Peyer's patch (tissue), 4 donors: Measurements from ENCODE around the gene ADGRB3. TPM values are rescaled to one million over a fixed set of nuclear protein-coding genes. Genes with fewer than 3 reads are reported as not detected.

ENCODE experiments used
- DNase-seq, 3 donors: peaks; one replicate each; pipeline ENCODE4 v3.0.0-alpha.2; 2017 to 2019
- H3K27ac ChIP-seq, 4 donors: fragments of 200-600 bp; sonication (generic); one replicate each; pipeline ENCODE4 v1.5.1; 2016 to 2019
- H3K27me3 ChIP-seq, 2 donors: fragments of 200-600 bp; sonication (generic); one replicate each; pipeline ENCODE4 v1.5.1; 2019
- H3K36me3 ChIP-seq, 3 donors: fragments of 200-600 bp; sonication (generic); one replicate each; pipeline ENCODE4 v1.5.1; 2016 to 2019
- H3K4me1 ChIP-seq, 4 donors: fragments of 200-600 bp; sonication (generic); one replicate each; pipeline ENCODE4 v1.5.1; 2016 to 2019
- H3K4me3 ChIP-seq, 4 donors: fragments of 200-600 bp; sonication (generic); 1 replicate in 3 of 4; 2 replicates in 1 of 4; pipeline ENCODE4 v1.5.1; 2016 to 2019; ENCODE audit warnings: mild to moderate bottlenecking in 1 of 4
- H3K9me3 ChIP-seq, 4 donors: fragments of 200-600 bp; sonication (generic); one replicate each; pipeline ENCODE4 v1.5.1; 2016 to 2019; ENCODE audit warnings: mild to moderate bottlenecking in 1 of 4
- POLR2A ChIP-seq, 2 donors: fragments of 450-650 bp; IDR thresholded peaks; one replicate each; pipeline ENCODE4 v1.5.1; 2017; ENCODE audit warnings: antibody characterized with exemption in 2 of 2, mild to moderate bottlenecking in 2 of 2, moderate library complexity in 2 of 2
- total RNA-seq, 4 donors: library from RNA; depleted of rRNA; stranded (reverse); fragments of >200 nt; gene quantifications; one replicate each; pipeline ENCODE4 v1.1.0, GENCODE V29; 2016
- TF ChIP-seq, protein P1 (sequence below), 6 experiments: fragments of 450-650 bp in 4 of 6; fragments of 200-600 bp in 2 of 6; sonication (generic) in 1 of 6; IDR thresholded peaks; one replicate each; pipeline ENCODE4 v1.5.1; 2017 to 2019; ENCODE audit warnings: antibody characterized with exemption in 6 of 6, mild to moderate bottlenecking in 3 of 6, moderate library complexity in 1 of 6

Gene ADGRB3
- total RNA-seq, 4 donors from 2014 or later, result 1.2 to 9.9 (median 2.5) TPM

DNA sequence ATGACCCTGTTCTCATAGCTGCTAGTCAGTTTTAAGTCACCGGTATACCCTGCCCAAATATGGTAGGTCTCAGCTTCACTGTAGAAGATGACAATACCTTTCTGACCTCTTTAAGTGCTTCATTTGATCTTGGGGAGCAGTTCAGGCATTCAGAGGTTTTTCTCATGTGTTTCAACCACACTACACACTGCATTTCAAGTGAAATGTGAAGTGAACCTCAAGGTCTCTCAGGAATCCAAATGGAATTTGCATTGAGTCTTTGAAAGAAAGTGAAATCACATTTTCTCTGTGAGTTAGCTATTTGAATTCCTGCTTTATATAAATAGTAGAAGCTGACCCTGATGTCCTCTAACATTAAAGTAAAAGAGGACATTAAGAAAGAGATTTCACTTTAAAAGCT, 461.6 kb downstream of the ADGRB3 start:
- no peaks in the 10 kb centered on the region for H3K4me1 ChIP-seq
- H3K27ac ChIP-seq, result no peak overlapping the region
- DNase-seq, result no peak
- no peaks in the 10 kb centered on the region for H3K27me3 ChIP-seq
- no peaks in the 10 kb centered on the region for H3K36me3 ChIP-seq
- H3K9me3 ChIP-seq, result no peaks in the 10 kb centered on the region
- TF ChIP-seq, protein P1, sequence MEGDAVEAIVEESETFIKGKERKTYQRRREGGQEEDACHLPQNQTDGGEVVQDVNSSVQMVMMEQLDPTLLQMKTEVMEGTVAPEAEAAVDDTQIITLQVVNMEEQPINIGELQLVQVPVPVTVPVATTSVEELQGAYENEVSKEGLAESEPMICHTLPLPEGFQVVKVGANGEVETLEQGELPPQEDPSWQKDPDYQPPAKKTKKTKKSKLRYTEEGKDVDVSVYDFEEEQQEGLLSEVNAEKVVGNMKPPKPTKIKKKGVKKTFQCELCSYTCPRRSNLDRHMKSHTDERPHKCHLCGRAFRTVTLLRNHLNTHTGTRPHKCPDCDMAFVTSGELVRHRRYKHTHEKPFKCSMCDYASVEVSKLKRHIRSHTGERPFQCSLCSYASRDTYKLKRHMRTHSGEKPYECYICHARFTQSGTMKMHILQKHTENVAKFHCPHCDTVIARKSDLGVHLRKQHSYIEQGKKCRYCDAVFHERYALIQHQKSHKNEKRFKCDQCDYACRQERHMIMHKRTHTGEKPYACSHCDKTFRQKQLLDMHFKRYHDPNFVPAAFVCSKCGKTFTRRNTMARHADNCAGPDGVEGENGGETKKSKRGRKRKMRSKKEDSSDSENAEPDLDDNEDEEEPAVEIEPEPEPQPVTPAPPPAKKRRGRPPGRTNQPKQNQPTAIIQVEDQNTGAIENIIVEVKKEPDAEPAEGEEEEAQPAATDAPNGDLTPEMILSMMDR (IDR thresholded peaks at IDR 0.05), result no peak
- no peak for TF ChIP-seq POLR2A (IDR thresholded peaks at IDR 0.05)
- no peak overlapping the region for H3K4me3 ChIP-seq

DNA sequence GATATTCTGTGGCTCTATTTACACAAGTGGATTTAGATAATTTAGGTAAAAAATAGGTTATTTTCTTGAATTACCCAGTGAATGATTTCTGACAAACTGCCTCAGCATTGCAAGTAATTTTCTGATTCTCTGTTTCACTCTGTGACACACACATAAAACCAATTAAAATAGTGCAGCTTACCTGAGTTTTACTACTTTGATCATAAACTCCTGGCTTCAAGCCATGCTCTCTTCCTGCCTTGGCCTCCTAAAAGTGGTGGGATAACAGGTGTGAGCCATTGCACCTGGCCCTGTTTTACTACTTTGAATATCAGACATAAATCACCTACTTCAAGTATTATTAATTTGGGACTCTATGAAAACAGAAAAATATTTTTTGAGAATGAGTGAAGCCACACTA, 462.9 kb downstream of the ADGRB3 start:
- Histone ChIP-seq H3K9me3 (no peaks in the 10 kb centered on the region), H3K4me3 (no peak overlapping the region), H3K27me3 (no peaks in the 10 kb centered on the region), H3K36me3 (no peaks in the 10 kb centered on the region), H3K27ac (no peak overlapping the region), H3K4me1 (no peaks in the 10 kb centered on the region)
- no peak for DNase-seq
- TF ChIP-seq, protein P1 (IDR thresholded peaks at IDR 0.05), result no peak
- no peak for TF ChIP-seq POLR2A (IDR thresholded peaks at IDR 0.05)

DNA sequence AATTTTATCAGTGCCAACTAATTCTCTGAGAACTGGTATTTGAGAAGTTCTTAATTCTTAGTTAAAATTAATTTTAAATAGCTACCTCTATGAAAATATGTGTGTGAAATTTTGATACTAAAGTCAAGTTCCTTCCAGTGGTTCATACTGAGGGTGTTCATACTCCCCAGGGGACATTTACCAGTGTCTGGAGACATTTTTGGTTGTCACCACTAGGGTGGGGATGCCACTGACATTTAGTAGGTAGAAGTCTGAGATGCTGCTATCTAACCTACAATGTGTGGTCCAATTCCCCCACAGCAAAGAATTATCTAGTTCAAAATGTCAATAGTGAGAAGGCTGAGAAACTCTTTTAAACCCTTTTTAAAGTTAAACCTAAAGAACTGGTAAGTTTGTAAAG, 463.8 kb downstream of the ADGRB3 start:
- TF ChIP-seq POLR2A (IDR thresholded peaks at IDR 0.05), result no peak
- TF ChIP-seq, protein P1 (IDR thresholded peaks at IDR 0.05), result no peak
- no peaks in the 10 kb centered on the region for H3K36me3 ChIP-seq
- DNase-seq, result no peak
- no peaks in the 10 kb centered on the region for H3K27me3 ChIP-seq
- H3K4me3 ChIP-seq, result no peak overlapping the region
- H3K27ac ChIP-seq, result no peak overlapping the region
- H3K9me3 ChIP-seq, result no peaks in the 10 kb centered on the region
- H3K4me1 ChIP-seq, result no peaks in the 10 kb centered on the region

DNA sequence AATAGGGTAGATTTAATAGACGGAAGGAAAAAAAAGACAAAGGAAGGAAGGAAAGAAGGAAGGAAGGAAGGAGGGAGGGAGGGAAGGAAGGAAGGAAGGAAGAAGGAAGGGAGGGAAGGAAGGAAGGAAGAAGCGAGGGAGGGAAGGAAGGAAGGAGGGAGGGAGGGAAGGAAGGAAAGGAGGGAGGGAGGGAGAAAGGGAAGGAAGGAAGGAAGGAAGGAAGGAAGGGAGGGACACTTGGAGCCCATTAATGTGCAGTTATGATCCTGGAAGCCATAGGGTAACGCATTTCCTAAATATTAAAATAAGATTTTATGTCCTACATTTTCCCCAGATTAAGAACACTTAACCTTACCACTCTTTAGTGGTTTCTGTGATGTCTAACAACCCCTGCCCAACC, 465.7 kb downstream of the ADGRB3 start:
- no peak overlapping the region for H3K4me3 ChIP-seq
- no peak for TF ChIP-seq POLR2A (IDR thresholded peaks at IDR 0.05)
- TF ChIP-seq, protein P1 (IDR thresholded peaks at IDR 0.05), result no peak
- no peak overlapping the region for H3K27ac ChIP-seq
- no peaks in the 10 kb centered on the region for H3K4me1 ChIP-seq
- DNase-seq, result no peak
- no peaks in the 10 kb centered on the region for H3K27me3 ChIP-seq
- H3K36me3 ChIP-seq, result no peaks in the 10 kb centered on the region
- H3K9me3 ChIP-seq, result no peaks in the 10 kb centered on the region

DNA sequence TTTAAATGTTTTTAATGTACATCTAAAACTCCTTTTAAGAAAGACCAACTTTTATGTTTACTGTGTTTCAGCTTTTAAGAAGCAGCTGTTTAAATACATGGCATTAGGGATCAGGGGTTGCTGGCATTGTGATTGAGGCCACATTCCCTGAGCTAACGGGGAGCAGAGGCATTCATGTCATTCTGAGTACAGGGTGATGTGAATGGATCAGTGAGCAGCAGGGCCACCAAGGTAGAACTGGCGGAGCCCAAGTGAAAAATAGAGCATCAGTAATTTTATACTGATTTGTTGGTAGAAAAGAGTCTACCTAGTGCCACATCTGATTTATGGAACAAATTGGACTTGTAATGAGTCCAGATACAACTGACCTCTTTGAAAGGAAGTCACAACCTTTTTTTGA, 467.3 kb downstream of the ADGRB3 start:
- no peaks in the 10 kb centered on the region for H3K27me3 ChIP-seq
- H3K36me3 ChIP-seq, result no peaks in the 10 kb centered on the region
- no peaks in the 10 kb centered on the region for H3K4me1 ChIP-seq
- DNase-seq, result no peak
- H3K9me3 ChIP-seq, result no peaks in the 10 kb centered on the region
- H3K27ac ChIP-seq, result no peak overlapping the region
- TF ChIP-seq, protein P1 (IDR thresholded peaks at IDR 0.05), result no peak
- TF ChIP-seq POLR2A (IDR thresholded peaks at IDR 0.05), result no peak
- no peak overlapping the region for H3K4me3 ChIP-seq

DNA sequence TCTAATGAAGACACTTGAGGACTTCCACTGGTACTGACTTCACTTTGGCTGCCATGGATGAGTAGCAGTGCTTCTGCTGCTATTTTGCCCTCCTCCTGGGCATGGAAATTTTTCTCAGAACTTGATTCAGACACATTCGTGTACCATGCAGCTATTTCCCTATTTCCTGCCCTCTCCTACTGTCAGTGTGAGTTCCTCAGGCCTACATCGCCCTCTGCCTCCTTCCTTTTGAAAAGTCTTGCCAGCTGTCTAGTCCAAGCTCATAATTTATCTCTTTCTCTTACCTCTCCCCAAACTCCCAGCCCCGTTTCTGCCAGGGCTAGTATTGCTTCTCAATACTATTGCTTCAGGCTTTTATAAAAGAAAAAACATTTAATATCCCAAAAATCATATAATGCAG, 470.2 kb downstream of the ADGRB3 start:
- Histone ChIP-seq H3K27me3 (no peaks in the 10 kb centered on the region), H3K27ac (no peak overlapping the region), H3K9me3 (no peaks in the 10 kb centered on the region), H3K36me3 (no peaks in the 10 kb centered on the region), H3K4me1 (no peaks in the 10 kb centered on the region), H3K4me3 (no peak overlapping the region)
- no peak for DNase-seq
- TF ChIP-seq, protein P1 (IDR thresholded peaks at IDR 0.05), result no peak
- no peak for TF ChIP-seq POLR2A (IDR thresholded peaks at IDR 0.05)
